Measurements from ENCODE around the gene CBFA2T3. TPM values are rescaled to one million over a fixed set of nuclear protein-coding genes. Genes with fewer than 3 reads are reported as not detected.
A peak's percentile ranks its signal among the peaks of the same experiment; 100 is the strongest.
"Not testable (repeated sequence)": the region's sequence is repeated elsewhere in the genome, so short reads cannot be mapped to it uniquely, and the experiment has no call there.

The CBFA2T3 gene
- total RNA-seq, 1 donor from 2014 or later = 8.6 TPM

GRCh38 chr16:88921591-88921990 is 55.4 kb downstream of the CBFA2T3 start:
- Histone ChIP-seq H3K36me3 (no peaks in the 10 kb centered on the region), H3K27ac (replicated peaks) (peak overlapping the region; percentile 90), H3K4me3 (peak overlapping the region; percentile 53), H3K4me1 (peaks cover 85% of the 10 kb centered on the region), H3K27me3 (ENCODE audit: low read depth) (peaks cover 41% of the 10 kb centered on the region), H3K9me3 (replicated peaks) (no peaks in the 10 kb centered on the region)
- TF ChIP-seq CTCF (IDR thresholded peaks at IDR 0.05; ENCODE audit: borderline replicate concordance) = no peak
- intact Hi-C loops (cut with micrococcal nuclease) = no loop called here
- no peak for DNase-seq

- TF ChIP-seq CTCF (IDR thresholded peaks at IDR 0.05; ENCODE audit: borderline replicate concordance) = no peak
- intact Hi-C loops (cut with micrococcal nuclease) = no loop called here
- DNase-seq = peak; percentile 85
- Histone ChIP-seq H3K27ac (replicated peaks) (peak overlapping the region; percentile 90), H3K27me3 (ENCODE audit: low read depth) (peaks cover 38% of the 10 kb centered on the region), H3K9me3 (replicated peaks) (no peaks in the 10 kb centered on the region), H3K4me1 (peaks cover 81% of the 10 kb centered on the region), H3K4me3 (peak overlapping the region; percentile 53), H3K36me3 (no peaks in the 10 kb centered on the region)
Observed at GRCh38 chr16:88920618-88921590, 56.1 kb downstream of the CBFA2T3 start.

DNA sequence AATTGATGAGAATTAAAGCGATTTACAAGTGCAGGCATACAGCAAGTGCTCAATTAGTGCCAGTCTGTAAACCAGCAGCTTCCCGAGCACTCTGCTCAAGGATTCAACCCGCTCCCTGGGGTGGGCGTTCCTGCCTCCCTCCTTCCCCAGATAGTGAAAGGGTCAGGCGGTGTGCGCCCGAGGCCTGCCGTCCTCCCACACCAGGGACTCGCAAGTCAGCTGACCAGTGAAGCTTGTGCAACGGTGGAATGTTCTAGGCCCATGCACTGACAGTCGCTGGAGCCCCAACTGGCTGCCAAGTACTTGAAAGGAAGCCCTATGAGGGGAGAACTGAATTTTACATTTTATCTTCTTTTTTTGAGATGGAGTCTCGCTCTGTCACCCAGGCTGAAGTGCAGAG is 57.1 kb downstream of the CBFA2T3 start:
- peaks cover 72% of the 10 kb centered on the region for H3K4me1 ChIP-seq
- intact Hi-C loops (cut with micrococcal nuclease) = no loop called here
- peak overlapping the region; percentile 90 for H3K27ac ChIP-seq (replicated peaks)
- H3K9me3 ChIP-seq (replicated peaks) = no peaks in the 10 kb centered on the region
- no peak overlapping the region for H3K4me3 ChIP-seq
- no peak for DNase-seq
- TF ChIP-seq CTCF (IDR thresholded peaks at IDR 0.05; ENCODE audit: borderline replicate concordance) = no peak
- H3K36me3 ChIP-seq = no peaks in the 10 kb centered on the region
- H3K27me3 ChIP-seq (ENCODE audit: low read depth) = peaks cover 35% of the 10 kb centered on the region

DNA sequence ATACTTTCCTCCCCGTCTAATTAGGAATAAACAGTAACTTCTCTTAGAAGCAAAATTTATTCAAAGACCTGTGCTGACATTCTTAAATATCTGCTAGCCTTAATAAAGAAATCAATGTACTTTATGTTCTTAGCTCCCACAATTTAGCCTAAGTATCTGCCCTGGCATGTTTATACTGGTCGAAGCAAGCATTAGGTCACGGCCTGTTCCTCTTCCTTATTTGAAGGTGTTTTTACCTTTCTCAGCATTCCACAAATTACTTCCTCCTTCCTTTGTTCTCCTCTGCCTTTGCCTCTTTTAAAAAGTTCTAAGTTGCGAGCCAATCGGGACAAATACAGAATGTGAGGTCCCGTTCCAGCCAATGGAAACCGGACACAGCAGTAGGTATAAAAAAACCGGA is 58.1 kb downstream of the CBFA2T3 start:
- intact Hi-C loops (cut with micrococcal nuclease); H3K9me3 ChIP-seq (replicated peaks); H3K4me3 ChIP-seq; H3K36me3 ChIP-seq; H3K27ac ChIP-seq (replicated peaks); DNase-seq: not testable (repeated sequence)
- Histone ChIP-seq H3K27me3 (ENCODE audit: low read depth) (peaks cover 28% of the 10 kb centered on the region), H3K4me1 (peaks cover 72% of the 10 kb centered on the region)

DNA sequence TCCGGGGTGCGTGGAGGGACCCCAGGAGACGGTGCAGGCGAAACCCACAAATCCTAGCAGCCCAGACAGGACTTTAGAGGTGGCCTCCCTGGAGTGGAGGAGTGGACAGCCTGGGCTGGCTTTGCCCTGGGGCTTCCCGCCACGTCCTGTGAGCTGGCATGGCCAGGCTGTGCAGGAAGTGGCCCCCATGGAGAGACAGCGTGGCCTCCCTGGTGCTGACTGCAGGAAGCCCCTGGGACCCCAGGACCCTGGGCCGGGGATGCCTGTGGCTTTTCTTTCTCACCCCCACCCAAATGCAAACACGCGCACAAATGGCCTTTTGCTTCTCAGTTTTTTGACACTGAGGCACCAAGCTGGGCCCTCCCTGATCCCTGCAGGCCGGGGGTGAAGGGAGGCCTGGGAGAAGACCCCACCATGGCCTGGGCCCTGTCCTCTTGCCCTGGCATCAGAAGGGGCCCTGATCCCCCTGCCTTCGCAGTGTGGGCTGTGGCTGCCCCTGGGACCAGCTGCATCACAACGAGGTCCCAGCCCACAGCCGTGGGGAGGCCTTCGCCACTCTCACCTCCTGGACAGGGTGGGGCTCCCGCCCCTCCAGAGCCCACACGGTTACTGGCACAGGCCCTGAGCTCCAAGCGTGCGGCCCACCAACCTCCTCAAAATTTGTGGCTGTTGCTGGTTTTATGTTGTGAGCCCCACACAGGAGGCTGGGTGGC is 58.9 kb downstream of the CBFA2T3 start:
- no peak overlapping the region for H3K4me3 ChIP-seq
- H3K36me3 ChIP-seq = peaks cover 9% of the 10 kb centered on the region
- peaks cover 65% of the 10 kb centered on the region for H3K4me1 ChIP-seq
- H3K27ac ChIP-seq (replicated peaks) = peak overlapping the region; percentile 12
- no peaks in the 10 kb centered on the region for H3K9me3 ChIP-seq (replicated peaks)
- no peak for TF ChIP-seq CTCF (IDR thresholded peaks at IDR 0.05; ENCODE audit: borderline replicate concordance)
- H3K27me3 ChIP-seq (ENCODE audit: low read depth) = peaks cover 21% of the 10 kb centered on the region
- DNase-seq = no peak
- intact Hi-C loops (cut with micrococcal nuclease) = no loop called here
